Sigmoid colon (tissue), 7 donors: Measurements from ENCODE around the gene LAD1. TPM values are rescaled to one million over a fixed set of nuclear protein-coding genes. Genes with fewer than 3 reads are reported as not detected.

ENCODE experiments used
- DNase-seq: peaks from one replicate; pipeline ENCODE4 v3.0.0-alpha.2; 2019
- H3K27ac ChIP-seq, 4 donors: fragments of 200-600 bp; sonication (generic); one replicate each; pipeline ENCODE4 v1.5.1; 2016 to 2019; ENCODE audit warnings: mild to moderate bottlenecking in 1 of 4
- H3K27me3 ChIP-seq, 3 donors: fragments of 200-600 bp; sonication (generic); one replicate each; pipeline ENCODE4 v1.5.1; 2019; ENCODE audit warnings: mild to moderate bottlenecking in 1 of 3
- H3K36me3 ChIP-seq, 4 donors: fragments of 200-600 bp; sonication (generic); one replicate each; pipeline ENCODE4 v1.5.1; 2016 to 2019
- H3K4me1 ChIP-seq, 4 donors: fragments of 200-600 bp; sonication (generic); one replicate each; pipeline ENCODE4 v1.5.1; 2017 to 2019
- H3K4me3 ChIP-seq, 4 donors: fragments of 200-600 bp; sonication (generic); one replicate each; pipeline ENCODE4 v1.5.1; 2017 to 2019; ENCODE audit warnings: mild to moderate bottlenecking in 2 of 4, moderate library complexity in 1 of 4
- H3K9me3 ChIP-seq, 4 donors: fragments of 200-600 bp in 3 of 4; sonication (generic) in 3 of 4; one replicate each; pipeline versions ENCODE4 v1.5.1 to v1.6.1; 2013 to 2019
- EP300 ChIP-seq, 4 donors: sonication (generic); formaldehyde crosslinking; IDR thresholded peaks; one replicate each; pipeline ENCODE4 v1.6.1; 2017; ENCODE audit warnings: antibody characterized with exemption in 4 of 4
- POLR2A ChIP-seq, 2 donors: fragments of 450-650 bp; IDR thresholded peaks; one replicate each; pipeline ENCODE4 v1.6.1; 2016; ENCODE audit warnings: antibody characterized with exemption in 2 of 2, mild to moderate bottlenecking in 2 of 2, moderate library complexity in 2 of 2
- POLR2AphosphoS5 ChIP-seq, 4 donors: sonication (generic); formaldehyde crosslinking; IDR thresholded peaks; one replicate each; pipeline ENCODE4 v1.6.1; 2017; ENCODE audit warnings: antibody characterized with exemption in 4 of 4
- WGBS, 2 donors: extraction: QIAGEN DNeasy Blood & Tissue Kit; methylation state at CpG; one replicate each; pipeline ENCODE4 v1.1.7; 2013; 5-methylcytosine and 5-hydroxymethylcytosine counted together
- intact Hi-C: fragments of 100-400 bp; cut with DNase I; formaldehyde crosslinking; loops from one replicate; pipeline ENCODE4 v1.15.1; 2023
- polyA plus RNA-seq, 3 donors: library from polyadenylated mRNA; stranded (reverse); fragments of 200-250 nt; gene quantifications; one replicate each; pipeline ENCODE4 v1.2.3, GENCODE V29; 2013
- total RNA-seq, 4 donors: library from RNA; depleted of rRNA; stranded (reverse); fragments of >200 nt; gene quantifications; one replicate each; pipeline ENCODE4 v1.1.0, GENCODE V29; 2016
- TF ChIP-seq, protein P1 (sequence below), 4 experiments: fragments of 450-650 bp in 3 of 4; fragments of 200-600 bp in 1 of 4; IDR thresholded peaks; one replicate each; pipeline ENCODE4 v1.5.1; 2016 to 2019; ENCODE audit warnings: antibody characterized with exemption in 4 of 4, mild to moderate bottlenecking in 3 of 4, moderate library complexity in 2 of 4
- donor health status: healthy with polysubstance abuse.
- donor health status: Bipolar disorder and iron deficiency.
- donor health status: healthy.

The LAD1 gene
- total and polyA plus RNA-seq, 7 donors: 63.7 to 151 (median 102) TPM; not detected in 4

DNA sequence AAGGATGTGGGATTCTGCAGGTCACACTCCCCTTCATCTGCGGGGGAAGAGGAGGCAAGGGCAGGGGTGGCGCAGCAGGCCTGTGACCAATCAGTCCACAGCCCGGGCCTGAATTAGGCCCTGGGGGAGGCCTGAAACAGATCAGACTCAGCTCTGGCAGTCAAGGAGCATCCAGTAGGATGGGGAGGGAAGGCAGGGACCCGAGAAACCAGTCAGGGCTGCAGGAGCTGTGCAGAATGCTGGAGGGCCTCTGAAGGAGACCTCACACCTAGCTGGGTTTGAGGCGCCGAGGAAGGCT is 34.4 kb downstream of the LAD1 start:
- DNase-seq: no peak
- Histone ChIP-seq H3K4me1 (no peaks in the 10 kb centered on the region), H3K36me3 (no peaks in the 10 kb centered on the region), H3K27ac (no peak overlapping the region), H3K9me3 (no peaks in the 10 kb centered on the region), H3K4me3 (no peak overlapping the region), H3K27me3 (no peaks in the 10 kb centered on the region)
- intact Hi-C loops: no loop called here
- WGBS, 2 donors: 86 to 87% methylated on average over 6 of the region's 6 CpGs
- TF ChIP-seq, protein P1, sequence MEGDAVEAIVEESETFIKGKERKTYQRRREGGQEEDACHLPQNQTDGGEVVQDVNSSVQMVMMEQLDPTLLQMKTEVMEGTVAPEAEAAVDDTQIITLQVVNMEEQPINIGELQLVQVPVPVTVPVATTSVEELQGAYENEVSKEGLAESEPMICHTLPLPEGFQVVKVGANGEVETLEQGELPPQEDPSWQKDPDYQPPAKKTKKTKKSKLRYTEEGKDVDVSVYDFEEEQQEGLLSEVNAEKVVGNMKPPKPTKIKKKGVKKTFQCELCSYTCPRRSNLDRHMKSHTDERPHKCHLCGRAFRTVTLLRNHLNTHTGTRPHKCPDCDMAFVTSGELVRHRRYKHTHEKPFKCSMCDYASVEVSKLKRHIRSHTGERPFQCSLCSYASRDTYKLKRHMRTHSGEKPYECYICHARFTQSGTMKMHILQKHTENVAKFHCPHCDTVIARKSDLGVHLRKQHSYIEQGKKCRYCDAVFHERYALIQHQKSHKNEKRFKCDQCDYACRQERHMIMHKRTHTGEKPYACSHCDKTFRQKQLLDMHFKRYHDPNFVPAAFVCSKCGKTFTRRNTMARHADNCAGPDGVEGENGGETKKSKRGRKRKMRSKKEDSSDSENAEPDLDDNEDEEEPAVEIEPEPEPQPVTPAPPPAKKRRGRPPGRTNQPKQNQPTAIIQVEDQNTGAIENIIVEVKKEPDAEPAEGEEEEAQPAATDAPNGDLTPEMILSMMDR (IDR thresholded peaks at IDR 0.05): no peak
- TF ChIP-seq POLR2AphosphoS5 (IDR thresholded peaks at IDR 0.05) (no peak), POLR2A (IDR thresholded peaks at IDR 0.05) (no peak), EP300 (IDR thresholded peaks at IDR 0.05) (no peak)

DNA sequence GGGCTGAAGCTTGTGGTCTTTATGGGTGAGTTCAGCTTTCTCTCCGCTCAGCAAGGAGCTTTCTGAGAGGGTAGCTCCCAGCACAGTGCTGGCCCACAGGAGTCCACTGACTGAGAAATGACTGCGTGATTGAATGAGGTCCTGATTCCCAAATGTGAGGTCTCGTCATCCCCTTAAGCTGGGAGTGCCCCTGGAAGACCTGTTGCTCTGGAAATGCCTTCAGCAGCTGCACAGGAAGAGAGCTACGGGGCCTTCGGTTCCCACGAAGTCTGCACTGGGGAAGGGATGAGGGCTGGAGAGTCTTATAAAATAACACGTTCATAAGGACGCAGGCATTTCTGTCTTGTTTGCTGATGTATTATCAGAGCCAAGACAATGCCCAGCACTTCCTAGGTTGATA is 35.7 kb downstream of the LAD1 start:
- DNase-seq: no peak
- Histone ChIP-seq H3K4me1 (no peaks in the 10 kb centered on the region), H3K36me3 (no peaks in the 10 kb centered on the region), H3K27ac (no peak overlapping the region), H3K4me3 (no peak overlapping the region), H3K27me3 (no peaks in the 10 kb centered on the region), H3K9me3 (no peaks in the 10 kb centered on the region)
- WGBS, 2 donors: 69 to 77% methylated on average over 8 of the region's 8 CpGs
- intact Hi-C loops: no loop called here
- TF ChIP-seq EP300 (IDR thresholded peaks at IDR 0.05): no peak
- no peak for TF ChIP-seq POLR2A (IDR thresholded peaks at IDR 0.05)
- no peak for TF ChIP-seq POLR2AphosphoS5 (IDR thresholded peaks at IDR 0.05)
- TF ChIP-seq, protein P1 (IDR thresholded peaks at IDR 0.05): no peak

DNA sequence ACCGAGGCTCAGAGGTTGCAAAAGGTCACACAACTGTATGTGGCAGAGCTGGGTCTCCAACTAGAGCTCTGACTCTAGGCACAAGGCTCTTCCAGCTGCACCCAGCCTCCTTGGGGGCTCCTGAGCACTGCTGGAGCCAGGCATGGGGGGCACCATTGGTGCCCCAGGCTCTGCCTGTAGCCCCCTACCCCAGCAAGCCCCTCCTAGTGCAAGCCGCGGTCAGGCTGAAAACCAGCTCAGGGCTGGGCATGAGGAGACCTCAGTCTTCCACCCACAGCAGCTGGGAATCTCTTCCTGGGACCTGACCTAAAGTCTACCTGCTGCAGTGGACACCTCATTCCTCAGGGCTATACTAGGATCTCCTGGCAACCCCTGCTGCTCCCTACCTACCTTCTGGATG is 36.2 kb downstream of the LAD1 start:
- intact Hi-C loops: no loop called here
- H3K27me3 ChIP-seq: no peaks in the 10 kb centered on the region
- TF ChIP-seq POLR2AphosphoS5 (IDR thresholded peaks at IDR 0.05) (no peak), POLR2A (IDR thresholded peaks at IDR 0.05) (no peak), EP300 (IDR thresholded peaks at IDR 0.05) (no peak)
- TF ChIP-seq, protein P1 (IDR thresholded peaks at IDR 0.05): no peak
- no peaks in the 10 kb centered on the region for H3K9me3 ChIP-seq
- H3K27ac ChIP-seq: no peak overlapping the region
- WGBS, 2 donors: 90 to 93% methylated on average over 3 of the region's 3 CpGs
- H3K4me1 ChIP-seq: no peaks in the 10 kb centered on the region
- no peak overlapping the region for H3K4me3 ChIP-seq
- no peak for DNase-seq
- H3K36me3 ChIP-seq: no peaks in the 10 kb centered on the region

DNA sequence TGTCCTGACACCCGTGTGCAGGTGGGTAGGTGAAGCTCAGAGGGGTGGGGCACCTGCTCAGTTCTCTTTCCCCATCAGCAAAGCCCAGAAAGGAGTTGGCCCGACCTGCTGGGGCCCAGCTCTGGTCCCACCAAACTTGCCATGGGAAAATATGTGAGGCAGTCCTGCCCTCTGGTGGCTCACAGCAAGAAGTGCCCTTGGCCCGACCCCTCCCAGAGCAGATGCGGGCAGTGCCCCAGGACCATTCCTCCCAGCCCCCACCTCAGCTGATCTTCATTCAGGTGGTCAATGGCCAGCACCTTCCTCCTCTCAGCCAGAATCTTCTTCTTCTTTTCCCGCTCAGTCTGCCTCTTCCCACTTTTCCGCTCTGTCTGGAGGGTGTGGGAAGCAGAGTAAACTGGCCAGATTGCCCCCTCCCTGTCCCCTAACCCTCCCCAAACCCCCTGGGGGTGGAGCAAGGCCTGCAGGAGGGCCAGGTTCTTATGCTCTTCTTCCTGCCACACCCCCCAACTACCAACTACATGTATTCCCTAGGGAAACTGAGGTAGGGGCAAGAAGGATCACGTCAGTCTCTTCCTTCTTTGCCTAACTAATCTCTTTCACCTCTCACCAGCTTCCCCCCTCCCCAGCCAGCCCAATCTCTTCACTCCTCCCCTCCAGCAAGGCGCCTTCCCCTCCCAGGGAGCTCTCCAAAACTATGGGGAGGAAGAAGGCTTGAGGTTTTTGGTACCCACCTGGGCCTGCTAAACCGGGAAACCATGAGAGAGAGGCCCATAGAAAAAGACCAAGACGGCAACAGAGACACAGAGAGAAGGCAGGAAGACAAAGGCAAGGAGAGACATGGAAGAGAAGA is 37.2 kb downstream of the LAD1 start:
- intact Hi-C loops: loop anchor here (1.0 kb wide), 1 partner anchor 108 kb away; no protein-coding TSS in a partner anchor
- Histone ChIP-seq H3K36me3 (no peaks in the 10 kb centered on the region), H3K9me3 (no peaks in the 10 kb centered on the region), H3K27ac (no peak overlapping the region), H3K4me3 (no peak overlapping the region), H3K27me3 (no peaks in the 10 kb centered on the region), H3K4me1 (no peaks in the 10 kb centered on the region)
- TF ChIP-seq POLR2A (IDR thresholded peaks at IDR 0.05): no peak
- TF ChIP-seq, protein P1 (IDR thresholded peaks at IDR 0.05): peak in 3 of 4 experiments; percentile 48 to 67 (median 64)
- no peak for DNase-seq
- WGBS, 2 donors: 40% methylated on average over 10 of the region's 10 CpGs
